NCI-H526 treated with DMSO at 0.1 percent for 48 hours (cell line): ENCODE results near the gene FOXJ3.

ENCODE experiments used
- DNase-seq: peaks from one replicate; lab custom pipeline; 2025; lab: John Stamatoyannopoulos, UW

The FOXJ3 gene

DNA sequence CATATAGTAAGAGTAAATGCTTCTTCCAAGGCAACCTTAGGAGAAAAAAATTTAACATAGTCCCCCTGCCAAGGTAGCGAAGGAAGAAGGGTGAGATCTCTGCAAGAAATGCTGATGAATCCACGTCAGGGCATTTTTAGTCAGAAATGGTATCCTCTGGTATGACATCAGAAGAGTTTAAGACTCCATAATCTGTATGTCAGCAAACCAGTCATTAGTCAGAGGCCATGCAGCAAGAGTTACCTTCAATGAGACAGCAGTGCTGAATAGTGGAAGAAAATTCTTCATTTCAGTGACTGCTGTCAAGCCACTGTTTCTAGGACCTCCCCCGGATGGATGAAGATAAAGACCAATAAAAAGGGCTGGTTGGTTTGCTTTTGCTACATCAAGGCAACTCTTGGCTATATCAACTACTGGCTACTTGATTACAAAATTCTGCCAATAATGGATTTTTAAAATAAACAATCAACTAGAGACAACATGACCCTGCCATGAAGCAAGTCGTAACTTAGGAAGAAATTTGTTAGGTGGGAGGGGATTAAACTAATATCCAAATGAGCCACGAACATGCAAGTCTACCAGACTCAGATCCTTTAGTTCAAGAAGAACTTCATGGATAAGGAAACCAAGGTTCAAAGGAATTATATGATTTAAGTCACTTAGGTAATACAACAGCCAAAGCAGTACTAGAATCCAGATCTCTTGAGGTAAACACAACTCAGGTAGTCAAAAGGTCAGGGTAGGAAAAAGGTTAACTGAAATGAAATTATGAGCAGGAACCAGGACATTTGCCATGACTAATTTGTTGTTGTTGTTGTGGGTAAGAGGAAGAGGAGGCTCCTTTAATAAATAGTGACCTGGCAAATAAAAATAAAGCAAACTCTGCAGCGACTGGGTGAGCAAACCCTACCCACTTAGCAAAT lies 144.8 kb downstream of the FOXJ3 start:
- DNase-seq = no peak

DNA sequence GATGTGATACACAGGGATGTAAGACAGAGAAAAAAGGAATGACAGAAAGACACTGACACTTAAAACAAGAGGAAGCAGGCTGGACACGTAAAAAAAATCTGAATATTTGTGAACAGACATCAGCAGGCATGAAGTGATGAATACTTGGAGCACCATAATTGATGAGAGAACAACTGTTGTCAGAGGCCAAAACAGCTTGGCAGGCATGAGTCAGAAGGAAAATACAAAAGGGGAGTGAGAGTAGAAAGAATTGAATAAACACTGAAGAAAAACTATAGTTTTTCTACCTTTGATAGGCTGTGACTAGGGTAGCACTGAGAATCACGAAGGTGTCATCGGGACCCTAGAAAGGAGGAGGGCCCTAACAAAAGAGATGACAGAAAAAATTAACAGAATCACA lies 148.9 kb downstream of the FOXJ3 start:
- DNase-seq = no peak

DNA sequence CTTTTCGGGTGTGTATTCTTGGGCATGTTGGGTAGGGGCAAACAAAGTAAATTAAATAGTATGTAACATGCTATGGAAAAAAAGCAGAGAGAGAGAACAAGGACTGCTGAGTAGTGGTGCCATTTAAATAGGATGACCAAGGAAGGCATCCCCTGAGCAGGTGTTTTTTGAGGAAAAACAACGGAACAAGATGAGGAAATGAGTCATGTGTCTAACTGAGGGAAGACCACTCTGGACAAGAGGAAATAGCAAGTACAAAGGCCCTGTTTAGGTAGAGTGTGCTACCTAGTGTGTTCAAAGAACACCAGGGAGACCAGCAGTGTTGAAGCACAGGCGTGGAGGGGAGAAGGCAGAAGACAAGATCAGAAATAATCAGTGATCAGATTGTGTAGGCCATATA lies 150.4 kb downstream of the FOXJ3 start:
- DNase-seq = no peak

DNA sequence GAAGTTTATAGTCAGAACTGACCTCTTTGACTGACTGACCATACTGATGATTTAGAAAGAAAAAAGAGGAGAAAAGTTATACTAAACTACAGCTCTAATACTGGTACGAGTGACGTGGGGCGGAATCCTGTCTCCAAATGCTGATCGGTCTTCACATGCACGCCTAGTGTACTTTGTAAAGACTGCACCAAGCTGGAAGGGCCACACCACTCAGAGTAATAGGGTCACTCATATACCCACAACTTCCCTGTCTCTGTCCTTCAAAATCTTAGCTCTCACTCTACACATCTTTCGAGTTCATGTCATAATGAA lies 151.1 kb downstream of the FOXJ3 start:
- DNase-seq = no peak

DNA sequence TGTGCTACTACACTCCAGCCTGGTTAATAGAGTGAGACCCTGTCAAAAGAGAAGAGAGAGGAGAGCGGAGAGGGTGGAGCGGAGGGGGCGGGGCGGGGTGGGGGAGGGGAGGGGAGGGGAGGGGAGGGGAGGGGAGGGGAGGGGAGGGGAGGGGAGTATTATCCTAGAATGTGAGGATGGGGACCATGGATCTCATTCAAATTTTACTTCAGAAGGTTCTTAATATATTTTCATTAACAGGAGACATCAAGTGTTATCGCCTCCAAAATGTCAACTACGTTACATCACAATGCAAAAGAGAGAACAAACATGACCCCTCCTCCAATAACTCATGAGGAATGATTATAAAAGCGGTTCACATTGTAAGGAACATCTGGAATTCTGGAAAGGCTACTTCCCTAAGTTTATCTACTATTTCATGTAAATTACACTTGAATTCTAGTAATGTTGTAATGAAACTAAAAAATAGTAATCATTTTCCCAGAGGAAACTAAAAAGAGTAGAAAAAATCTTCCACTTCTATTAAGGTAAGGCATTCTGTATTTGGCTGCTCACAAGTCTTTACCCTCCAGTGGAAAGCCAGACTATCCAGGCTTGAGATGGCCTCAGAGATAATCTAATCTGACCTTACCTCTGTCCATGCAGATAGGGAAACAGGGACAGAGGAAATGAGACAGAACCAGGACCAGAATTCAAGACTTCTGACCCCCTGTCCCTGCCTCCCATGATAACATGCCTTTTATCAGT lies 151.7 kb downstream of the FOXJ3 start:
- DNase-seq = no peak

DNA sequence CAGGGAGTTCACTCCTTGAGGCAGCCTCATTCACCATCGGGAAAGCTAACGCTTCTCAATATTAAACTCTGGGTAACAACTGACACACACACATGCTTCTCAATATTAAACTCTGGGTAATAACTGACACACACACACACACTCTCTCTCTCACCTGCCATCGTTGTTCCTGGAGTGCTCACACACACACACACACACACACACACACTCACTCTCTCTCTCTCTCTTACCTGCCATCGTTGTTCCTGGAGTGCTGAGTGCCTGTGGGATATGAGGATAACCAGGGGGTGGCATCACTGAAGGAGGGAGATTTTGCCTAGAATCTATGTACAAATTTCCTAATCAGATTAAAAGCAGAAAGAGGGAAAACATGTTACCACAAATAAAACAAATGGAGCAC lies 153.3 kb downstream of the FOXJ3 start:
- no peak for DNase-seq

DNA sequence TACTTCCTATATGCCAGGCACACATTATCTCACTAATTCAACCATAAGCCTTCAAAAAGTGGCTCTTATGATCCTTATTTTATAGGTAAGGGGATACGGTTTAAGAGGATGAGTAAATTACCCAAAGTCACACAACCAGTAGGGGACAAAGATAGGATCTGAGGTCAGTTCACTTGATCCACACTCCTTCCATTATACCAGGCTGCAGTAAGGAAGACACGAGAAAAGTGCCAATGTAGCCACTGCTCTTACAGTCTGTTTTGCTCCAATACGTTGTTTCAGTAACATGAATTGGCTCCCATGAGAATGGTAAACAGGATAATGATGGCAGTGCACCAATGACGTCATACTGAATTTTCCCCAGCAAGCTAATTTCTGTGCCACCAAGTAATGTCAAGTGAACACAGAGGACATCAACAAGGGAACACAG lies 155.1 kb downstream of the FOXJ3 start:
- no peak for DNase-seq

DNA sequence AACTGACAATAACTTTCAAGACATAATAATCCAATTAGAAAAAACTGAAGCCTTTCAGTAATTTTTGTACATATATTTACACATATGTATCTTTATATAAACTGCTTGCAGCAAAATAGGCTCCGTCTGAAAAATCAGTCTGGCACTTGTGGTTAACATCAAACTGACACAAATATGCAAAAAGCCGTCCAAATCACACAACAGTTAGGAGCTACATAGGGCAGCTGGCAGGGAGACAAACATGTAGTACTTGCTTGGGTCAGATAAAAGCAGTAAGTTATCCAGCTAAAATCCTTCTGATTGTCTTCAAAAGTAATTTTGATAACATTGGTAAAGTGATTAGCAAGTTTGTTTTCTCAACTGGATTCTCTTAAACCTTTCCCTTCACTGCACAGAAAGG lies 155.8 kb downstream of the FOXJ3 start:
- peak; percentile 54 for DNase-seq

DNA sequence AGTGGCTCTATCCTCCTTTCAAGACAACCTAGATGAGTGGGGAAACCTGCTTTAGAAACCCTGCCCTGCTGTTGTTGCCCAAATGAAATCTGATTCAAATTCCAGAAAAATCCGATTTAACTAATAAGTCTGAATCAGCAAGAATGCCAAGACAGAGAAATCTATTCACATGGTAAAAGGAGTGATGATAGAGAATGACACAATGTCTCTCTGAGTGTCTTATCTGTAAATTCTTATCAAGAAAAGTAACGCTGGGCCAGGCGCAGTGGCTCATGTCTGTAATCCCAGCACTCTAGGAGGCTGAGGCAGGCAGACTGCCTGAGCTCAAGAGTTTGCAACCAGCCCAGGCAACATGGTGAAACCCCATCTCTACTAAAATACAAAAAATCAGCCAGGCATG lies 156.8 kb downstream of the FOXJ3 start:
- peak; percentile 20 for DNase-seq

DNA sequence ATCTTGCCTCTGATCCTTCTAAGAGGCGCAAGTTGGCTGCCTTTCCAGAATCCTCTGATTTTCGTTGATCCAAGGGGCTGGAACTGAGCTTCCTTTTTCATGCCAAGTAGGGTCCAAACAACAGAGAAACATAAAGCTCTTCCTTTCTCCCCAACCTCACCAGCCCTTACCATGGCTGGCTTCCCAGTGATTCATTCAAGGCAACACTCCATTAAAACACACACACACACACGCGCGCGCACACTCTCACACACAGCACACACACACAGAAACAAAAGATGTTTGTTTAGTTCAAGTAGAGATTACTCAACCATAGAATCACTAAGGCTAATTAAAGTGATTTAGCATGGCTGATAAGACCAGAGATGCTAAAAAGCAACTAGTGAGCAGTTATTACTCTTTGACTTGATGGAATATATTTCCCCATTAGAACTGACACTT lies 157.5 kb downstream of the FOXJ3 start:
- DNase-seq = peak; percentile 83

DNA sequence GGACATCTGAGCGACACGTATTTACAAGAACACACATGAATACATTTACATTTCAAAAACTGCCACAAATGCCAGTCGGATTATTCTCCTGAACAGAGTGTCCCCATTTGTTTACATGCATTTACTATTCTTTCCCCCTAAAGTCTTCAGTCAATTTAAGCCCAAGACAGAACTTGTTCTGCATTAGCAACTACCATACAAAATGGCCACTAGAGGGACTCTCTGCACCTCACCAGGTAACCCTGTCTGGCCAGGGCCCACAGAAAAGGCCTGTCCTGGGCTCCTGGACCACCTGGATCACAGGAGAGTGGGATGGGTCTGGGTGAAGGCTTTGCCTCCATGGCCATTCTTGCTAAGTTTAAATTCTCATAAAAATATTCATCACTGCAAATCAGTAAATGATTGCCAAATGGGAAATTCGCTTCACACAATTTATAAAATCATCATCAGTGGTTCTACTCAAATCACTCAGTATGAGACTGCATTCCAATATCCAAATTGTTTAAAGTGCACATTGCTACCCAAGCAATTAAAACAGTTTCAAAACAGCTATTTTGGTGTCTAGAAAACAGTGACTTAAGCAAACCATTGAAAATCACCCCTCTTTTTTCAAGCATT lies 158.0 kb downstream of the FOXJ3 start:
- DNase-seq = peak; percentile 48

DNA sequence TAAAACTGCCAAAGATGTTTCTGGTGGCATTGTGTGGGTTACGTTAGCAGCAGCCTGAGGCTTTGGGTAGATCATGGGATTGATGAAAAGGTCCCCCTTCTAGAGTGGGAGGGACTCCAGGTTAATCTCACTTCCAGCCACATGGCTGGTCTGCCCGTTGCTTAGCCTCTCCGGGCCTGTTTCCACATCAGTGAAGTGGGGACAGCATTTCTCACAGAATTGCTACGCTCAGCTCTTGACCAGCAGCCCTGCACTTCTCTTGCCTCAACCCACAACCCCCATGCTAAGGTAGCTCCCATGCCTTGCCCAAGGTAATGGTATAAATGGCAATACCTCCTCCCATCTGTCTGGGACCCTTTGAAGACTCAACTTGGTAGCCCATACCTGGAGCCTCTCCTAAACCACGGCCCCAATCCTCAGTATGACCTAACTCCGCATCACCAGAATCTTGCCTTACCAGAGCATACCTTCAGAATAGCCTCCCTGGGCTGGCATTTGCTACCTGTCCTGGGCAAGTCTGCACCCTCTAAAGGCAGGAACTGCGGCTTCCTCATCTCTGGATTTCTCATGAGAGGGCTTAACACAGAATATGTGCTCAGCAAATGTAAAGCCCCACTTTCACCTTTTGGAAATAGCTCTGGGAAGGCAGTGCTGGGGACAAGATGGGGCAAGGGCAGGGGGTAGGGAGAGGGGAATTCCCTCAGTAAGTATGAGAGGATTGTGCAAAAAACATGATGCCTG lies 159.6 kb downstream of the FOXJ3 start:
- DNase-seq = no peak

DNA sequence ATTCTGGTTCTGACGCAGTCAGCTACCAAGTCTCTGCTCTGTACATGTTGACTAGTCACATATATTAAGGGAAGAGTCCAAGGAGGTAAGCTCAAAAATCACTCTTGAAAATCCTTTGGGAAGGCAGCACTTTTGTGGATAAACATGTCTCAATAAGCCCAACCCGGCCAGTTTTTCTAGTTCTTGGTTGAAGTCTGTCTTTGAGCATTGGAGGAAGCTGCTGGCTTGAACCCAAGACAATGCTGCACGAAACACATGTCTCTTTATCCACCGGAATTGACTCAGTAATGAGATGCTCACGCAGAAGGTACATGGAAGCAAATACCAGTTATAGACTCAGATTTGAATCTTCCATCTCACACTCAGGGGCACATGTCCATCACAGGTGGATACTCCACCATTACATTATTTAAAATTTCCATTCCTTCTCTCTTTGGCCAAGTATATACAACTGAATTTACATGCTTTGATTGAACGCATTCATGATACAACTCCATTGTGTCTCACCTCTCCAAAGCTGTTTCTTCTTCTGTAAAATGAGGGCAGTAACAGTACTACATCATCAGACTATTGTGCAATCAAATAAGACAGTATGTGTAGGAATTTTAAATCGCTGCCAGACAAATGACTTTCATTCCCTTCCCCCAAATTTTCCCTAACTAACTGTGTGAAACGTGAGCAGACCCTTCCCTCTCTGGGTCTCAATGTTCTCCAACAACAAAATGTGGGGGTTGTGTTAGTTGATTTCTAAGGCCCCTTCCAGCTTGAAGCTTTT lies 160.9 kb downstream of the FOXJ3 start:
- DNase-seq = no peak

DNA sequence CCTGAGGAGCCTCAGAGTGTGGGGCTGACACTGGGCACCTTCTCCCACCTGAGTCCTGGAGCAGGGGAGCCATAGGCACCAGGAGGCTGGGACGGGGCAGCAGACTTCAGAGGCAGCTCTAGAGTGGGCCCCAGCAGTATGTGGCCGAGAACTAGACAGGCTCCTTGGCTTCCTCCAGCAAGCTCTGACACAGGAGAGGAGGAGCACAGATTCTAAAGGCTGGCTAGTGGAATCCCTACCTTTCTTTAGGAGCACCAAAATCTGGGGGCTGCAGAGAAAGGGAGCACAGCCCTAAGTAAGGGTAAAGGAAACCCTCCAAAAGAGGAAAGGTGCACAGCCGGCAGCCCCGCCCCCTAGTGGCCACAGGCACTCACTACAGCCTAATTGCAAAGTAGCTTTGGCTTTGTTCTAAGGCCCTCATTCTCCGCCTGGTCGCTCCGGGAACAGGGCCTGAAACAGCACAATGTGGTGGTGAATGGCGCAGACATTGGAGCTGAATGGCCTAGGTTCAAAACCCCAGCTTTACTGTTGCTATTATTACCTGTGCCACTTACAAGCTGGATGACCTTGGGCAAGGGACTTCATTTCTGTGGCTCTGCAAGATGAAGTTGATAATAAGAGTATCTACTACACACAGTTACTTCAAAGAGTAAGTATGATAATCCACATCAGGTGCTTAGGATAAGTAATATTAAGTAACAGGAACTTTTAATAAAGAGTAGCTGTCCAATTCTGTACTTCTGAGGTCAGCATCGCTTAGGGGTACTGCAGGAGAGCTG lies 161.7 kb downstream of the FOXJ3 start:
- DNase-seq = peak; percentile 45

DNA sequence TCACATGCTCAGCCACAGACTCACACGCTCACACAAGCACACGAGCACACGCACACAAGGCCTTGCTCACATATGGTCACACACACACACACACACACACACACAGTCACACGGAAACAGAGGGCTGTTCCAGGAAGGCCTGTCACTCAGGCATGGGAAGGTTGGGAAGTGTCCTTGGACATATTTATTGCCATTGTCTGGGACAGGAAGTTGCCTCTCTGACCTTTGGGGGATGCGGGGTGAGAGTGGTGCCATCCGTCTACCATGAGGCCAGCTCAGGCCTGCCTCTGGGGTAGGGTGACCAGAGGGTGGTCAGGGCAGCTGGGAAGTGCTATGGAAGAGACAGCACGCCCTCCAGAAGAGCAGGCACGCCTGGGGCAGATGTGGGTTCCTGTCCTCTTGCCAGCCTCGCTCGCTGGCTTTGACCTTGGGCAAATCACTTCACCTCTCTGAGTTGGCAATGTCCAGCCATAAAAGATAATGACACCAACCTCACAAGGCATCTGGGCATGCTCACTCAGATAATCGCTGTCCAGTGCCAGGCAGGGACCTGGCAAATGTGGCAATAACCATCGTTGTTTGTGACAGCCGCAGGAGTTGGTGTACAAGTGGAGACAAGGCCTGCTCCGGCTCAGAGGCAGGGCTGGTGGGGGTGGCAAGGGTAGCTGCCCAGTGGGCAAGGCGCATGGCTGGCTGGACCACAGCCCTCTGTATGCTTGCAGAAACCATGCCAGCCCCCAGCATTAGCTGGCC lies 162.5 kb downstream of the FOXJ3 start:
- no peak for DNase-seq

DNA sequence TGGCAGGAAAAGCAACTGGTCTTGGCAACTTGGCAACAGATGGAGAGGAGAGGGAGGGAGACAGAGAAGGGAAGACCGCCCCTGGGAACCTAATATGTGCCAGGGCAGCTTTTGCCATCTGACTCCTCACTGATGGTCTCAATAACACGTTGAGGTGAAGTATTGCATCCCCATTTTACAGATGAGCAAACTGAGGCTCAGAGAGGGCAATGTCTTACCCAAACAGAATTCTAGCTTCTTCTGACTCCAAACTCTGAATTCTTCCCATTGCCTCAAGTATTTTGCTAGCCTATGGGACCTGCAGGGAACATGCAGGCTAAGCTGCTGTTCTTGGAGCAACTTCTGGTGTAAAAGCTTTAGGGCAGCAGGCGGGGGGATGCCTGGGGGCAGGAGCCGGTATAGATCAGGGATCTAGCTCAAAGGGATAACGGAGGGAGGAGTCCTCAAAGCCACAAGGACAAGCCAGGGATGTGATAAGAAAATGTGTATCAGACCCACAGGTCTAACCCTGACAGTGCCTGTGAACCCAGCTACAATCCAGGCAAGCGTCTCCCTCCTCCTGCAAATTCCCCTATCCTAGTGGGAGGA lies 163.3 kb downstream of the FOXJ3 start:
- DNase-seq = no peak

DNA sequence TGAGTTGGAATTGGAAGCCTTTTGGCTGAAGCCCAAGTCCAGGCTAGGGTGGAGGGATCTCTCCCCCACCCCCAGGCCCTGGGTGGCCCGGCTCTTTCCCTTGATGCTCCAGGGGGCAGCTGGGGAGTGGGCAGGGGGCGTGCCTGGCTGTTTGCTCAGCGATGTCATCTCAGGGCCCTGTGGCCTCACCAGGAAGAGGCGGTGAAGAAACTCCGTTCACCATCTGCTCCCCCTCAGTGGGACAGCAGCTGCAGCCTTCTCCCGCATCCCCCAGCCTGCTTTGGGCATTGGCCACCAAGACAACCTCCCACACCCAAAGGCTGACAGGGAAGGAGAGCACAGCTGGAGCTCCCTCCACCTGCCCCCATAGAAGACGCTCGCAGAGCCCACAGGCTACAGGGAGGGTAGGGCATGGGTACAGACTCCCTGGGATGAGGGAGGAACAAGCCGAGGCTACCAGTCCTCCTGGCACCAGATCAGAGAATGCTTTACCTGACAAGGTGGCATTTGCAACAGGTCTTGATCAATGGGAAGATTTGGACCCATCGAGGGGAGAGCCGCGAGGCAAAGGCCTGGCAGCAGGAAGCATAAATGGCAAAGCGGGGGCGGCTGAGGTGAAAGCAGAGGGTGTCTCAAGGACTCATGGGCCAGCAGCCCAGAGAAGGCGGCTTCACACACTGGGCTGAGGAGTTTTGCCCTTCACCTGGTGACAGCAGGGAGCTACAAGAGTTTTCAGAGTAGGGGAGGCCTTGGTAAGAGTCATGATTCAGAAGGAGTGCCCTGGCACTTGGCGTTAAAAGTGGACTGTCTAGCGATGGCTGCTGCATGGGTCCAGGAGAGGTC lies 164.0 kb downstream of the FOXJ3 start:
- no peak for DNase-seq

DNA sequence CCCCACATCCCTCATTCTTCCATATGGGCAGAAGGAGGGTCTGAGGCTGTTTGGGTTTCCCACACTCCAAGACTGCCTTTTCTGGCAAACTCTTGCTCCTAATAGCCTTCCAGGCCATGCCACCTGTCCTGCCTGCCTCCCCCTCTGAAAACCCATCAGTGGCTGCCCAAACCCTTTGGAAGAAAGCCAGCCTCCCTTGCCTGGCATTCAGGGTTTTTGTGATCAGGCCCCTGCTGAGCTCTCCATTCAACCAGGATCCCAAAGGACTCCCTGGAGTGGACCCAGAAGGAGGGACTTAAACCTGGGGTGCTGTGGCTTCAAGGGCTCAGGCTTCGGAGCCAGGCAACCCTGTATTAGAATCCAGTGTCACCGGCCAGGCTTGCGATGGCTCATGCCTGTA lies 166.3 kb downstream of the FOXJ3 start:
- no peak for DNase-seq

DNA sequence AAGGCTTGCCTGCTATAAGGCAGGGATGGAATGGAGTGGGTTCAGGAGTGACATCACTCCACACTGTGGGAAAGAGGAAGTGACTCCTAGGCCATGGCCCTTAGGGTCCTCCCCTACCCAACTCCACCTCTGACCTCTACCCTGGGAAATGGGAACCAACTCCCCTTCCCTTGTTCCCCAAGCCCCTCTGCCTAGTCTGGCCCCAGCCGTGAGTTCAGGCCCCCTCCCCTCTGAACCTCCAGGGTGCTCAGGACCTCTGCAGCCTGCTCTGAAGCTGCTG lies 166.7 kb downstream of the FOXJ3 start:
- DNase-seq = no peak
